A549 treated with Hydrocortisone at 1 μM for 4 hours (cell line): Measurements from ENCODE around the gene NOTCH2NLA. TPM values are rescaled to one million over a fixed set of nuclear protein-coding genes. Genes with fewer than 3 reads are reported as not detected.

Experiments
- total RNA-seq: library from RNA; stranded (reverse); fragments of 200-300 nt; extraction: Qiagen RNA extraction; gene quantifications from 5 replicates; pipeline ENCODE4 v1.2.3, GENCODE V29; 2022

NOTCH2NLA gene
- total RNA-seq, result 19.4 to 29.5 TPM (median 26.9 TPM) in 5 replicates

GRCh38 chr1:146228710-146229477 is at the start of gene NOTCH2NLA:
TSS of gene NOTCH2NLA (minus strand) at chr1:146229021. CDS start at chr1:146189337, 39,684 bp downstream.

GRCh38 chr1:146144465-146144864 is 84.4 kb downstream of the NOTCH2NLA start, which contains the start of gene NBPF10:
TSS of gene NBPF10 (minus strand) at chr1:146144804. CDS start at chr1:146144769, 35 bp downstream.

Other genes with a start within 250 kb of the NOTCH2NLA start
- 0.21 to 0.56 TPM (median 0.50 TPM) in 5 replicates for gene TXNIP, start 232.4 kb downstream of the NOTCH2NLA start, total RNA-seq
- not detected in 5 replicates for gene HJV, start 207.3 kb downstream of the NOTCH2NLA start, total RNA-seq
- 0.86 to 1.3 TPM (median 1.1 TPM) in 5 replicates for gene NBPF10, start 84.2 kb downstream of the NOTCH2NLA start, total RNA-seq